Testis (tissue), 2 donors: ENCODE data around the gene CGNL1.

Experiments
- CTCF ChIP-seq, 3 experiments: fragments of 450-650 bp in 2 of 3; fragments of 200-600 bp in 1 of 3; sonication (generic) in 1 of 3; IDR thresholded peaks; one replicate each; pipeline ENCODE4 v1.5.1; 2016 to 2019; ENCODE audit warnings: antibody characterized with exemption in 3 of 3, mild to moderate bottlenecking in 2 of 3, moderate library complexity in 1 of 3
- POLR2A ChIP-seq: fragments of 450-650 bp; IDR thresholded peaks from one replicate; pipeline ENCODE4 v1.6.1; 2017; ENCODE audit warnings: antibody characterized with exemption, mild to moderate bottlenecking, moderate library complexity

- TF ChIP-seq CTCF (IDR thresholded peaks at IDR 0.05) (no peak), POLR2A (no peak)
These were observed 223.0 kb downstream of the CGNL1 start for GRCh38 chr15:57599296-57599810.
